Fibroblast of lung (primary cell): Measurements from ENCODE around the gene ITSN1. TPM values are rescaled to one million over a fixed set of nuclear protein-coding genes. Genes with fewer than 3 reads are reported as not detected.

Experiments
- DNase-seq, 2 donors: peaks; one replicate each; pipeline versions ENCODE4 v3.0.0 to v3.0.0-alpha.2; 2010; ENCODE audit warnings: low read depth in 2 of 2
- H2AFZ ChIP-seq: 2 replicates; pipeline ENCODE4 v1.5.1; 2012; ENCODE audit warnings: low read length, control low read depth, inconsistent platforms
- H3K27ac ChIP-seq: 2 replicates; pipeline ENCODE4 v1.5.1; 2011; ENCODE audit warnings: low read length, control low read depth; ENCODE audit not compliant: insufficient read depth
- H3K27me3 ChIP-seq: 2 replicates; pipeline ENCODE4 v1.5.1; 2011; ENCODE audit warnings: mild to moderate bottlenecking, low read length; ENCODE audit not compliant: control insufficient read depth, insufficient read depth
- H3K36me3 ChIP-seq: 2 replicates; pipeline ENCODE4 v1.5.1; 2011; ENCODE audit warnings: low read length; ENCODE audit not compliant: control insufficient read depth, insufficient read depth
- H3K4me1 ChIP-seq: 2 replicates; pipeline ENCODE4 v1.5.1; 2011; ENCODE audit warnings: low read length; ENCODE audit not compliant: control insufficient read depth, insufficient read depth; ENCODE audit errors: extremely low read depth
- H3K4me2 ChIP-seq: 2 replicates; pipeline ENCODE4 v1.5.1; 2011; ENCODE audit warnings: low read length, control low read depth; ENCODE audit not compliant: insufficient read depth; ENCODE audit errors: extremely low read depth
- H3K4me3 ChIP-seq, 4 experiments: fragments of 200-600 bp in 1 of 4; sonication (generic) in 1 of 4; replicated peaks in 1 of 4; 2 replicates each; pipeline ENCODE4 v1.5.1; 2011 to 2016; ENCODE audit warnings: low read length in 4 of 4, low read depth in 3 of 4, mild to moderate bottlenecking in 3 of 4, control low read depth in 2 of 4, inconsistent platforms in 1 of 4, mixed read lengths in 1 of 4; ENCODE audit not compliant: insufficient read depth in 1 of 4; ENCODE audit errors: control extremely low read depth in 1 of 4
- H3K79me2 ChIP-seq: 2 replicates; pipeline ENCODE4 v1.5.1; 2012; ENCODE audit warnings: mild to moderate bottlenecking, low read length, inconsistent platforms; ENCODE audit not compliant: control insufficient read depth, insufficient read depth
- H3K9ac ChIP-seq: 2 replicates; pipeline ENCODE4 v1.5.1; 2011; ENCODE audit warnings: mild to moderate bottlenecking, low read length, control low read depth; ENCODE audit not compliant: insufficient read depth
- H3K9me3 ChIP-seq: 2 replicates; pipeline ENCODE4 v1.5.1; 2012; ENCODE audit warnings: low read depth, low read length; ENCODE audit not compliant: control insufficient read depth, insufficient read depth
- H4K20me1 ChIP-seq: 2 replicates; pipeline ENCODE4 v1.5.1; 2011; ENCODE audit warnings: low read length; ENCODE audit not compliant: control insufficient read depth, insufficient read depth; ENCODE audit errors: extremely low read depth
- EZH2 ChIP-seq: IDR thresholded peaks from 2 replicates; pipeline ENCODE4 v1.5.1; 2012; ENCODE audit warnings: low read length, control low read depth, mild to moderate bottlenecking; ENCODE audit errors: missing control alignments
- polyA minus RNA-seq: library from RNA; depleted of rRNA, polyadenylated mRNA; stranded (reverse); fragments of >200 nt; gene quantifications from 2 replicates; pipeline ENCODE4 v1.2.3, GENCODE V29; 2011; ENCODE audit warnings: low replicate concordance
- polyA plus RNA-seq, 2 donors: library from polyadenylated mRNA; depleted of rRNA in 1 of 2; stranded (reverse) in 1 of 2; unstranded in 1 of 2; fragments of >200 nt; gene quantifications; 2 replicates each; pipeline ENCODE4 v1.2.1, GENCODE V29; 2011 to 2012; ENCODE audit warnings: missing spikeins in 1 of 2
- total RNA-seq: library from RNA; depleted of rRNA; stranded (reverse); fragments of >200 nt; gene quantifications from 2 replicates; pipeline ENCODE4 v1.2.1, GENCODE V29; 2014
- TF ChIP-seq, protein P1 (sequence below), 2 donors: IDR thresholded peaks in 1 of 2; conservative IDR thresholded peaks in 1 of 2; 1 replicate in 1 of 2; 2 replicates in 1 of 2; pipeline ENCODE4 v1.5.1; 2011 to 2012; ENCODE audit warnings: low read length in 2 of 2, control low read depth in 1 of 2, inconsistent platforms in 1 of 2, low read depth in 1 of 2, mild to moderate bottlenecking in 1 of 2

Gene ITSN1
- total RNA-seq: 25.4 and 34.7 TPM in 2 replicates
- 63.1 and 67.1 TPM in 2 replicates for polyA plus RNA-seq
- 35.2 and 36.0 TPM in 2 replicates for polyA plus RNA-seq (2012)
- 54.9 and 84.5 TPM in 2 replicates for polyA minus RNA-seq

DNA sequence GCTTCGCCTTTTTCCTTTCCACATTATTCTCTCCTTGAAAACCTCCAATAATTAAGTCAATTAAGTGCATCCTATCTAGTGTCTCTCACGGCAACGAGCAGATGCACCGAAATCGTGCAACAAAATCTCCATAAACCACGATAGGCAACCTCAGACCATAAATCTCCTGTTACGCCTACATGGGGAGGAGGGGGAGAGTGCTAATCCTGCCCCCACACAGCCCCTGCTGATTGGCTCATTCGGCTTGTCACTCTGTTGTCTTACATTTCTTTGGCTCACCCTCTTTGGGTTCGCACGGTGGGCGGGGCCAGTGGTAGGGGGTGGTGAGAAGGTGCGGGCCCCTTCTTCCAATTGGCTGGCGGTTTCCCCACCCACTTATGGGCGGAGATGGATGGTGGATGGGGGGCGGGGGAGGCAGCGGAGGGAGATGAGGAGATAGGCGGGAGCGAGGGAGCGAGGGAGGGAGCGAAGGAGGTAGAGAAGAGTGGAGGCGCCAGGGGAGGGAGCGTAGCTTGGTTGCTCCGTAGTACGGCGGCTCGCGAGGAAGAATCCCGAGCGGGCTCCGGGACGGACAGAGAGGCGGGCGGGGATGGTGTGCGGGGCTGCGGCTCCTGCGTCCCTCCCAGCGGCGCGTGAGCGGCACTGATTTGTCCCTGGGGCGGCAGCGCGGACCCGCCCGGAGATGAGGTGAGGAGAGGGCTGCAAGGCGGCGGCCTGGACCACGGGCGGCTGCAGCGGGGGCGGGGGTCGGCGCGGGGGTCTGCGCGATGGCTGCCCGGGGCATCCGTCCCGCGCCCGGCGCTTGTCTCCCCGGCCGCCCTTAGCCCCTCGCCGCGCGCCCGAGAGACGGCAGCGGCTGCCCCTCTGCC lies at the start of gene ITSN1:
TSS of gene ITSN1 (plus strand) at position 475 of the 869 bp plus-strand sequence. CDS start 76,328 bp downstream, outside the sequence.
- peak within 1 kb of the TSS; percentile 79 to 97 (median 89) for H3K4me3 ChIP-seq
- no peaks in the 10 kb centered on the region for H4K20me1 ChIP-seq
- peaks cover 3% of the 10 kb centered on the region for H3K4me1 ChIP-seq
- no peaks in the 10 kb centered on the region for H3K9me3 ChIP-seq
- peak within 1 kb of the TSS; percentile 93 for H3K4me2 ChIP-seq
- TF ChIP-seq, protein P1, sequence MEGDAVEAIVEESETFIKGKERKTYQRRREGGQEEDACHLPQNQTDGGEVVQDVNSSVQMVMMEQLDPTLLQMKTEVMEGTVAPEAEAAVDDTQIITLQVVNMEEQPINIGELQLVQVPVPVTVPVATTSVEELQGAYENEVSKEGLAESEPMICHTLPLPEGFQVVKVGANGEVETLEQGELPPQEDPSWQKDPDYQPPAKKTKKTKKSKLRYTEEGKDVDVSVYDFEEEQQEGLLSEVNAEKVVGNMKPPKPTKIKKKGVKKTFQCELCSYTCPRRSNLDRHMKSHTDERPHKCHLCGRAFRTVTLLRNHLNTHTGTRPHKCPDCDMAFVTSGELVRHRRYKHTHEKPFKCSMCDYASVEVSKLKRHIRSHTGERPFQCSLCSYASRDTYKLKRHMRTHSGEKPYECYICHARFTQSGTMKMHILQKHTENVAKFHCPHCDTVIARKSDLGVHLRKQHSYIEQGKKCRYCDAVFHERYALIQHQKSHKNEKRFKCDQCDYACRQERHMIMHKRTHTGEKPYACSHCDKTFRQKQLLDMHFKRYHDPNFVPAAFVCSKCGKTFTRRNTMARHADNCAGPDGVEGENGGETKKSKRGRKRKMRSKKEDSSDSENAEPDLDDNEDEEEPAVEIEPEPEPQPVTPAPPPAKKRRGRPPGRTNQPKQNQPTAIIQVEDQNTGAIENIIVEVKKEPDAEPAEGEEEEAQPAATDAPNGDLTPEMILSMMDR (conservative IDR thresholded peaks at IDR 0.05 in 1 of 2, IDR thresholded peaks at IDR 0.05 in 1 of 2; ENCODE audit: low read depth in 1 of 2, low read length in 2 of 2): no peak
- TF ChIP-seq EZH2: no peak
- peak within 1 kb of the TSS; percentile 92 for H3K27ac ChIP-seq
- H2AFZ ChIP-seq: peak within 1 kb of the TSS; percentile 98
- peaks cover 67% of the 10 kb centered on the region for H3K79me2 ChIP-seq
- H3K36me3 ChIP-seq: no peaks in the 10 kb centered on the region
- DNase-seq: peak; percentile 100
- H3K9ac ChIP-seq: peak within 1 kb of the TSS; percentile 83
- no peaks in the 10 kb centered on the region for H3K27me3 ChIP-seq

DNA sequence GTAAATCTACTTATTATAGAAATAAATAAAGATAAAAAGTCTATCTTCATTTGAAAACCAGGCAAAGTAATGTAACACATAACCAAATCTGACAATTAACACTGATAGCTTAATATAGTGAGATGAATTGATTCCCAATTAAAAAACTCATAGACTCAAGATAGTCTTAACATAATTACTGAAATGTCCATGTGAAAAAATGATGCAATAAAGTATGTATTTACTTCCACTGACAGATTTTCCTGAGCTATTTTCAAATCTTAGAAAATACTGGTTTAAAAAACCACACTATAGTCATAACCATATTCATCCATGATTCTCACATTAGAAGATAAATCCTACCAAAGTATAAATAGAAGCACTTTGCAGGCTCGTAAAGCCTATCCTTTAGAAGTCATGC lies 44.2 kb upstream of the ITSN1 start:
- Histone ChIP-seq H3K36me3 (peaks cover 4% of the 10 kb centered on the region), H3K27ac (no peak overlapping the region), H4K20me1 (no peaks in the 10 kb centered on the region), H3K4me1 (no peaks in the 10 kb centered on the region), H3K79me2 (no peaks in the 10 kb centered on the region), H3K27me3 (no peaks in the 10 kb centered on the region), H2AFZ (no peak overlapping the region), H3K9ac (no peak overlapping the region), H3K9me3 (no peaks in the 10 kb centered on the region), H3K4me2 (no peak overlapping the region), H3K4me3 (no peak overlapping the region)
- DNase-seq: no peak
- TF ChIP-seq, protein P1 (conservative IDR thresholded peaks at IDR 0.05 in 1 of 2, IDR thresholded peaks at IDR 0.05 in 1 of 2; ENCODE audit: low read depth in 1 of 2, low read length in 2 of 2): no peak
- TF ChIP-seq EZH2: no peak

DNA sequence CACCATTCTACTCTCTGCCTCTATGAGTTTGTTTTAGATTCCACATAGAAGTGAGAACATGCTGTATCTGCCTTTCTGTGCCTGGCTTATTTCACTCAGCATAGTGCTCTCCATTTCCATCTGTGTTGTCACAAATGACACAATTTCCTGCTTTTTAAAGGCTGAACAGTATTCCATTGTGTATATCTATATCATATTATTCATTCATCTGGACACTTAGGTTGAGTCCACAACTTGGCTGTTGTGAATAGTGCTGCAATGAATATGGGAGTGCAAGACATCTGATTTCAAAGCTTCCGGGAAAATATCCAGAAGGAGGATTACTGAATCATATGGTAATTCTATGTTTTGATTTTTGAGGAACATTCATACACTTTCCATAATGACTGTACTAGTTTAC lies 33.7 kb upstream of the ITSN1 start:
- H4K20me1 ChIP-seq: no peaks in the 10 kb centered on the region
- H2AFZ ChIP-seq: no peak overlapping the region
- no peaks in the 10 kb centered on the region for H3K9me3 ChIP-seq
- peak; percentile 22 to 44 for DNase-seq
- H3K27ac ChIP-seq: no peak overlapping the region
- no peak overlapping the region for H3K4me2 ChIP-seq
- H3K36me3 ChIP-seq: no peaks in the 10 kb centered on the region
- no peak overlapping the region for H3K4me3 ChIP-seq
- H3K9ac ChIP-seq: no peak overlapping the region
- TF ChIP-seq EZH2: no peak
- TF ChIP-seq, protein P1 (conservative IDR thresholded peaks at IDR 0.05 in 1 of 2, IDR thresholded peaks at IDR 0.05 in 1 of 2; ENCODE audit: low read depth in 1 of 2, low read length in 2 of 2): no peak
- no peaks in the 10 kb centered on the region for H3K79me2 ChIP-seq
- no peaks in the 10 kb centered on the region for H3K27me3 ChIP-seq
- no peaks in the 10 kb centered on the region for H3K4me1 ChIP-seq
